ENCODE results near the gene ERP27. TPM values are rescaled to one million over a fixed set of nuclear protein-coding genes. Genes with fewer than 3 reads are reported as not detected.

Gene ERP27
- total and polyA plus RNA-seq, 2 donors (not counting 1 experiment from before 2014, with no cell fraction given) = 0.10 to 0.17 TPM

DNA sequence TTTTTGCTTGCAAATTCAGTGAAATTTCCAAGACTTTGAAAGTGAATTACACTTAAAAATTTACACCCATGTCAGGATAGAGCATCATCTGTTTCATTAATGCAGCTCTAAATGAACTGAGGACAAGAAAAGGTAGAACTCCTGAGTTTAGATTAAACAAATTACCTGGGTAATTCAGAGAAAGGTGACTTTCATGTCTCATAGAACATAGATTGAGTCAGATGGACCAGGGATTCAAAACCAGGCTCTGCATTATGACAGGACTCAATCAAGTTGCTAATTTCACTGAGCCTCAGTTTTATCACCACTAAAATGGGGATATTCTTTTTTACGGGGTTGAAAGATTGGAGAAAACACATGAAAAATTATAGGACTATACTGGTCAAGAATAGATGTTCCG is 18.6 kb upstream of the ERP27 start:
- Histone ChIP-seq H2AFZ (ENCODE audit: low read length) (no peak overlapping the region), H3K4me1 (ENCODE audit: control insufficient read depth, extremely low read depth, insufficient read depth, low read length) (peaks cover 8% of the 10 kb centered on the region), H3K27me3 (ENCODE audit: control insufficient read depth, insufficient read depth, low read length) (no peaks in the 10 kb centered on the region), H3K9me3 (ENCODE audit: control insufficient read depth, insufficient read depth, low read depth, low read length) (no peaks in the 10 kb centered on the region), H3K79me2 (ENCODE audit: control insufficient read depth, insufficient read depth, low read length) (no peaks in the 10 kb centered on the region), H3K4me3 (replicated peaks in 1 of 4; ENCODE audit: control extremely low read depth in 1 of 4, insufficient read depth in 1 of 4, low read depth in 3 of 4, low read length in 4 of 4) (no peak overlapping the region), H3K27ac (ENCODE audit: insufficient read depth, low read length) (no peak overlapping the region), H3K36me3 (ENCODE audit: control insufficient read depth, insufficient read depth, low read length) (no peaks in the 10 kb centered on the region), H3K9ac (ENCODE audit: insufficient read depth, low read length) (no peak overlapping the region), H4K20me1 (ENCODE audit: control insufficient read depth, extremely low read depth, insufficient read depth, low read length) (no peaks in the 10 kb centered on the region), H3K4me2 (ENCODE audit: extremely low read depth, insufficient read depth, low read length) (no peak overlapping the region)
- TF ChIP-seq EZH2 (IDR thresholded peaks at IDR 0.05; ENCODE audit: low read length, missing control alignments) (no peak), CTCF (conservative IDR thresholded peaks at IDR 0.05 in 1 of 2, IDR thresholded peaks at IDR 0.05 in 1 of 2; ENCODE audit: low read depth in 1 of 2, low read length in 2 of 2) (no peak)
- no peak for DNase-seq (ENCODE audit: low read depth in 2 of 2)

- H3K27ac ChIP-seq (ENCODE audit: insufficient read depth, low read length) = no peak overlapping the region
- no peak for DNase-seq (ENCODE audit: low read depth in 2 of 2)
- H4K20me1 ChIP-seq (ENCODE audit: control insufficient read depth, extremely low read depth, insufficient read depth, low read length) = no peaks in the 10 kb centered on the region
- no peak overlapping the region for H3K4me2 ChIP-seq (ENCODE audit: extremely low read depth, insufficient read depth, low read length)
- no peaks in the 10 kb centered on the region for H3K79me2 ChIP-seq (ENCODE audit: control insufficient read depth, insufficient read depth, low read length)
- no peak overlapping the region for H3K4me3 ChIP-seq (replicated peaks in 1 of 4; ENCODE audit: control extremely low read depth in 1 of 4, insufficient read depth in 1 of 4, low read depth in 3 of 4, low read length in 4 of 4)
- no peak overlapping the region for H2AFZ ChIP-seq (ENCODE audit: low read length)
- peaks cover 11% of the 10 kb centered on the region for H3K4me1 ChIP-seq (ENCODE audit: control insufficient read depth, extremely low read depth, insufficient read depth, low read length)
- TF ChIP-seq EZH2 (IDR thresholded peaks at IDR 0.05; ENCODE audit: low read length, missing control alignments) (no peak), CTCF (conservative IDR thresholded peaks at IDR 0.05 in 1 of 2, IDR thresholded peaks at IDR 0.05 in 1 of 2; ENCODE audit: low read depth in 1 of 2, low read length in 2 of 2) (no peak)
- no peaks in the 10 kb centered on the region for H3K27me3 ChIP-seq (ENCODE audit: control insufficient read depth, insufficient read depth, low read length)
- H3K9ac ChIP-seq (ENCODE audit: insufficient read depth, low read length) = no peak overlapping the region
- H3K9me3 ChIP-seq (ENCODE audit: control insufficient read depth, insufficient read depth, low read depth, low read length) = no peaks in the 10 kb centered on the region
- no peaks in the 10 kb centered on the region for H3K36me3 ChIP-seq (ENCODE audit: control insufficient read depth, insufficient read depth, low read length)
These were observed 17.9 kb upstream of the ERP27 start for GRCh38 chr12:14956024-14956891.

DNA sequence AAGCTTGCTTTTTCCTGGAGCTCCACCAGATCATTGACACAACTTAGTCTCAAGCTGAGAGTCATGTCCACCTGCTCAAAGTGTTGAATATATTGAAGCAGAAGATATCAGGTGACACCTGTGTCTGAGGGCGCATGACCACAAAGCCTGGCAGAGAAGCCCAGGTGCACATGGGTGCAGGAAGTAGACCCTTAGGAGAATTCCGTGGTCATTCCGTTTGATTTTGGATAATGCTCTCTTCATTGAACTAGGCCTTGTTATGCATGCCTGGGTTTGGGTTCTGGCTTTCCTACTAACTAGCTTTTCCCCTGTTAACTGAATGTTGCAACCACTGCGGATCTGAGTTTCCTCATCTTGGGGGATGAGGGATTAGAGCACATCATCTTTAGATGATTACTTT is 15.9 kb upstream of the ERP27 start:
- Histone ChIP-seq H3K27ac (ENCODE audit: insufficient read depth, low read length) (no peak overlapping the region), H3K4me2 (ENCODE audit: extremely low read depth, insufficient read depth, low read length) (no peak overlapping the region), H3K9me3 (ENCODE audit: control insufficient read depth, insufficient read depth, low read depth, low read length) (no peaks in the 10 kb centered on the region), H4K20me1 (ENCODE audit: control insufficient read depth, extremely low read depth, insufficient read depth, low read length) (no peaks in the 10 kb centered on the region), H3K36me3 (ENCODE audit: control insufficient read depth, insufficient read depth, low read length) (no peaks in the 10 kb centered on the region), H3K79me2 (ENCODE audit: control insufficient read depth, insufficient read depth, low read length) (no peaks in the 10 kb centered on the region), H3K4me3 (replicated peaks in 1 of 4; ENCODE audit: control extremely low read depth in 1 of 4, insufficient read depth in 1 of 4, low read depth in 3 of 4, low read length in 4 of 4) (no peak overlapping the region), H2AFZ (ENCODE audit: low read length) (no peak overlapping the region), H3K9ac (ENCODE audit: insufficient read depth, low read length) (no peak overlapping the region), H3K4me1 (ENCODE audit: control insufficient read depth, extremely low read depth, insufficient read depth, low read length) (peaks cover 9% of the 10 kb centered on the region), H3K27me3 (ENCODE audit: control insufficient read depth, insufficient read depth, low read length) (no peaks in the 10 kb centered on the region)
- TF ChIP-seq EZH2 (IDR thresholded peaks at IDR 0.05; ENCODE audit: low read length, missing control alignments) (no peak), CTCF (conservative IDR thresholded peaks at IDR 0.05 in 1 of 2, IDR thresholded peaks at IDR 0.05 in 1 of 2; ENCODE audit: low read depth in 1 of 2, low read length in 2 of 2) (no peak)
- DNase-seq (ENCODE audit: low read depth in 2 of 2) = no peak

All from fibroblast of lung (primary cell).